Pancreas (tissue), 10 donors: ENCODE measurements around the gene ERC1. TPM values are rescaled to one million over a fixed set of nuclear protein-coding genes. Genes with fewer than 3 reads are reported as not detected.
A peak's percentile ranks its signal among the peaks of the same experiment; 100 is the strongest.

Experiments used
- ATAC-seq, 4 donors: fragments of 200-7000 bp; cut with Tn5 transposase; one replicate each; pipeline versions ENCODE4 v1.8.0 to v1.9.1; 2020; ENCODE audit warnings: mild to moderate bottlenecking in 4 of 4, moderate library complexity in 4 of 4
- DNase-seq, 6 donors: peaks; one replicate each; pipeline ENCODE4 v3.0.0-alpha.2; 2020
- FAIRE-seq: peaks from 2 replicates; lab custom pipeline; 2012; peaks lifted over from hg19 to GRCh38; lab: Jason Lieb, UNC
- H3K27ac ChIP-seq, 4 donors: fragments of 200-600 bp; sonication (generic); 1 replicate in 3 of 4; 2 replicates in 1 of 4; pipeline versions ENCODE4 v1.5.0 to v1.8.0; 2020
- H3K27me3 ChIP-seq, 4 donors: fragments of 200-600 bp; one replicate each; pipeline ENCODE4 v1.8.0; 2021
- H3K36me3 ChIP-seq, 3 donors: fragments of 200-600 bp; sonication (generic) in 1 of 3; one replicate each; pipeline versions ENCODE4 v1.5.0 to v1.8.0; 2020 to 2021
- H3K4me1 ChIP-seq, 3 donors: fragments of 200-600 bp; one replicate each; pipeline ENCODE4 v1.8.0; 2021
- H3K4me3 ChIP-seq, 4 donors: fragments of 200-600 bp; sonication (generic) in 2 of 4; one replicate each; pipeline versions ENCODE4 v1.5.0 to v1.8.0; 2020 to 2021
- H3K9me3 ChIP-seq, 4 donors: fragments of 200-600 bp; one replicate each; pipeline ENCODE4 v1.8.0; 2021
- WGBS, 2 donors: extraction: QIAGEN DNeasy Blood & Tissue Kit; methylation state at CpG; one replicate each; pipeline ENCODE4 v1.1.7; 2013; 5-methylcytosine and 5-hydroxymethylcytosine counted together
- intact Hi-C, 3 donors: fragments of 100-400 bp; cut with DNase I; formaldehyde crosslinking; loops; one replicate each; pipeline versions ENCODE4 v1.11.1 to v1.14.2; 2022
- polyA plus RNA-seq, 2 donors: library from polyadenylated mRNA; stranded (reverse); fragments of 200-250 nt; gene quantifications; one replicate each; pipeline ENCODE4 v1.2.3, GENCODE V29; 2013
- total RNA-seq, 6 donors: library from RNA; stranded (reverse); fragmentation: NEBNext Ultra II Directional in 4 of 6; extraction: Animal tissue kit (Norgen Biotek cat#: 25700) in 4 of 6; gene quantifications; one replicate each; pipeline versions ENCODE4 v1.2.1 to v1.2.4, GENCODE V29; 2021 to 2023
- TF ChIP-seq, protein P1 (sequence below), 4 donors: fragments of 200-600 bp; sonication (generic) in 3 of 4; IDR thresholded peaks; one replicate each; pipeline versions ENCODE4 v1.5.0 to v1.8.0; 2021; ENCODE audit warnings: antibody characterized with exemption in 4 of 4
- donor health status: healthy with polysubstance abuse.
- donor health status: DM: no; HTN: no; CAD: no; lungs with moderate emphysema.
- donor health status: DM: no; HTN: no; CAD: no.
- donor health status: control.
- donor health status: control.
- donor health status: Bipolar disorder and iron deficiency.
- donor health status: DM: yes; HTN: yes; CAD: no.
- donor health status: DM: no; HTN: no; CAD: no.
- donor health status: DM: no; HTN: no; CAD: no.
- donor health status: DM: yes; HTN: yes; CAD: no.

The ERC1 gene
- total and polyA plus RNA-seq, 8 donors: 4.1 to 41.4 (median 20.5) TPM

DNA sequence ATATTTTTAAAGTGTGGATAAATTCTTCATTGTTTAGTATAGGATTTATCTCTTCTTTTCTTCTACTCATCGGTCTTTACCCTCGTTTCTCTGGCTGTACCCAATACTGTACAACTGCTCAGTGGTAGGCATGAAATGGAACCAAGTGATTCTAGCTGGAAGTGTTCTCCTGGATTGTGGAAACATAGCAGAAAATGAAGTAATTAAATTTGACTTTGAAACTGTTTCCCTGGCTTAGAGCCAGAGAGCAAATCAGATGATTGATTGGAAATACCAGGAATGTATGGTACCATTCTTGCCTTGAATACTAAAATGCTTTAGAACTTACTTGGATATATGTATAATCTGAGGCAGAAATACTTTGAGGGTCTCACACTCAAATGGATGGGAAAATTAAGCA, 292.3 kb downstream of the ERC1 start:
- no peaks in the 10 kb centered on the region for H3K27me3 ChIP-seq
- FAIRE-seq: no peak
- ATAC-seq: no peak
- no peak overlapping the region for H3K27ac ChIP-seq
- TF ChIP-seq, protein P1, sequence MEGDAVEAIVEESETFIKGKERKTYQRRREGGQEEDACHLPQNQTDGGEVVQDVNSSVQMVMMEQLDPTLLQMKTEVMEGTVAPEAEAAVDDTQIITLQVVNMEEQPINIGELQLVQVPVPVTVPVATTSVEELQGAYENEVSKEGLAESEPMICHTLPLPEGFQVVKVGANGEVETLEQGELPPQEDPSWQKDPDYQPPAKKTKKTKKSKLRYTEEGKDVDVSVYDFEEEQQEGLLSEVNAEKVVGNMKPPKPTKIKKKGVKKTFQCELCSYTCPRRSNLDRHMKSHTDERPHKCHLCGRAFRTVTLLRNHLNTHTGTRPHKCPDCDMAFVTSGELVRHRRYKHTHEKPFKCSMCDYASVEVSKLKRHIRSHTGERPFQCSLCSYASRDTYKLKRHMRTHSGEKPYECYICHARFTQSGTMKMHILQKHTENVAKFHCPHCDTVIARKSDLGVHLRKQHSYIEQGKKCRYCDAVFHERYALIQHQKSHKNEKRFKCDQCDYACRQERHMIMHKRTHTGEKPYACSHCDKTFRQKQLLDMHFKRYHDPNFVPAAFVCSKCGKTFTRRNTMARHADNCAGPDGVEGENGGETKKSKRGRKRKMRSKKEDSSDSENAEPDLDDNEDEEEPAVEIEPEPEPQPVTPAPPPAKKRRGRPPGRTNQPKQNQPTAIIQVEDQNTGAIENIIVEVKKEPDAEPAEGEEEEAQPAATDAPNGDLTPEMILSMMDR (IDR thresholded peaks at IDR 0.05): no peak
- WGBS, 2 donors: 87% methylated on average over 2 of the region's 2 CpGs
- no peak for DNase-seq
- no peak overlapping the region for H3K4me3 ChIP-seq
- intact Hi-C loops: no loop called here
- no peaks in the 10 kb centered on the region for H3K36me3 ChIP-seq
- no peaks in the 10 kb centered on the region for H3K4me1 ChIP-seq
- no peaks in the 10 kb centered on the region for H3K9me3 ChIP-seq

- no peaks in the 10 kb centered on the region for H3K9me3 ChIP-seq
- no peaks in the 10 kb centered on the region for H3K36me3 ChIP-seq
- no peak overlapping the region for H3K27ac ChIP-seq
- ATAC-seq: no peak
- H3K27me3 ChIP-seq: no peaks in the 10 kb centered on the region
- intact Hi-C loops: no loop called here
- no peak for FAIRE-seq
- WGBS, 2 donors: 94 to 96% methylated on average over 4 of the region's 4 CpGs
- no peak overlapping the region for H3K4me3 ChIP-seq
- TF ChIP-seq, protein P1 (IDR thresholded peaks at IDR 0.05): no peak
- H3K4me1 ChIP-seq: no peaks in the 10 kb centered on the region
- no peak for DNase-seq
Observed at GRCh38 chr12:1284611-1285010, 293.6 kb downstream of the ERC1 start.

DNA sequence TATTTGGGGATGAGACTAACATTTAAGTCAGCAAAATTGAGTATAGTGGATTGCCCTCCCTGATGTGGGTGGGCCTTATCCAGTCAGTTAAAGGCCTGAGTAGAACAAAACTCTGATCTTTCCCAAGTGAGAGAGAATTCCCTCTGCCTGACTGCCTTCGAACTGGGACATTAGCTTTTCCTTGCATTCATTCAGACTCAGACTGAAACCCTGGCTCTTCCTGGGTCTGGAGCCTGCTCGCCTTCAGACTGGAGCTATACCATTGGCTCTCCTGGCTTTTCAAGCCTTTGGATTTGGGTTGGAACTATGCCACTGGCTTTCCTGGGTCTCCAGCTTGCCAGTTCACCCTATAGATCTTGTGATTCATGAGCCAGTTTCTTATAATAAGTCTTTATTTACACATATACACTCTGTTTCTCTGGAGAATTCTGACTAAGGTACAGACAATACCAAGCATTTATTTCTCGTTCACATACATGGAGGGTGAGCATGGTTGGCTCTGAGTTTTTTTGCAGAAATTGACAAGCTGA, 296.5 kb downstream of the ERC1 start:
- Histone ChIP-seq H3K27ac (no peak overlapping the region), H3K27me3 (no peaks in the 10 kb centered on the region), H3K36me3 (no peaks in the 10 kb centered on the region), H3K4me3 (no peak overlapping the region), H3K4me1 (no peaks in the 10 kb centered on the region), H3K9me3 (no peaks in the 10 kb centered on the region)
- no peak for ATAC-seq
- no peak for FAIRE-seq
- DNase-seq: no peak
- TF ChIP-seq, protein P1 (IDR thresholded peaks at IDR 0.05): no peak
- WGBS, 2 donors: 96 to 100% methylated on average over 3 of the region's 3 CpGs
- intact Hi-C loops: no loop called here

DNA sequence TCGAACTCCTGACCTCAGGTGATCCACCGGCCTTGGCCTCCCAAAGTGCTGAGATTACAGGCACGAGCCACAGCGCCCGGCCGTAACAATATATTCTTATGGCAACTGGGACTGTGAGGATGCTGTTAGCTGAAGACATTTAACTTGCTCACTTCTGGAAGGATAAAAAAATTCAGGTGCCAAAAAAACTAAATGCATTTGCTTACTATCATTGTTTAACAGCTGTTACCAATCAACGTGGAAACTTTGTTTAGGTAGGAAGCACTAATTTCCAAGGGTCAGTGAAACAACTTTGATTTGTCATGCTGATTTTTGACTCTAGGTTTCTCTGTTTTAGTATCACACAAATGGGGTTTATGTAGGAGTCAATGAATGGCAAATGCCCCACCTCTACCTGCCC, 297.3 kb downstream of the ERC1 start:
- no peak overlapping the region for H3K27ac ChIP-seq
- TF ChIP-seq, protein P1 (IDR thresholded peaks at IDR 0.05): no peak
- no peak for DNase-seq
- ATAC-seq: no peak
- no peak overlapping the region for H3K4me3 ChIP-seq
- no peaks in the 10 kb centered on the region for H3K27me3 ChIP-seq
- H3K9me3 ChIP-seq: no peaks in the 10 kb centered on the region
- H3K36me3 ChIP-seq: no peaks in the 10 kb centered on the region
- intact Hi-C loops: no loop called here
- no peak for FAIRE-seq
- no peaks in the 10 kb centered on the region for H3K4me1 ChIP-seq
- 86 to 89% methylated on average over 7 of the region's 7 CpGs for WGBS, 2 donors

- H3K4me1 ChIP-seq: no peaks in the 10 kb centered on the region
- no peaks in the 10 kb centered on the region for H3K36me3 ChIP-seq
- H3K27me3 ChIP-seq: no peaks in the 10 kb centered on the region
- H3K4me3 ChIP-seq: no peak overlapping the region
- no peaks in the 10 kb centered on the region for H3K9me3 ChIP-seq
- 72% methylated on average over 7 of the region's 7 CpGs for WGBS, 2 donors
- DNase-seq: no peak
- intact Hi-C loops: no loop called here
- peak in 2 of 4 donors; percentile 49 to 71 for ATAC-seq
- TF ChIP-seq, protein P1 (IDR thresholded peaks at IDR 0.05): no peak
- no peak for FAIRE-seq
- H3K27ac ChIP-seq: no peak overlapping the region
Observed at GRCh38 chr12:1289371-1290155, 298.5 kb downstream of the ERC1 start.
